K562 (cell line): ENCODE data around the gene DGKZ. TPM values are rescaled to one million over a fixed set of nuclear protein-coding genes. Genes with fewer than 3 reads are reported as not detected.

ENCODE experiments used
- EWSR1 ChIP-seq: fragments of 450-650 bp; IDR thresholded peaks from 2 replicates; pipeline ENCODE4 v1.6.1; 2018; ENCODE audit warnings: borderline replicate concordance, mild to moderate bottlenecking, low read depth, moderate library complexity; ENCODE audit not compliant: partially characterized antibody
- HDAC2 ChIP-seq: fragments of 450-650 bp; IDR thresholded peaks from 2 replicates; pipeline ENCODE4 v1.6.1; 2016; ENCODE audit warnings: mild to moderate bottlenecking
- KDM2B ChIP-seq: fragments of 250-450 bp; sonication (Bioruptor Pico); IDR thresholded peaks from 2 replicates; pipeline ENCODE4 v1.8.0; 2021; ENCODE audit warnings: mild to moderate bottlenecking, moderate library complexity
- KDM4B ChIP-seq, 2 experiments: fragments of 450-650 bp in 1 of 2; sonication (generic) in 1 of 2; IDR thresholded peaks; 2 replicates each; pipeline ENCODE4 v1.6.1; 2016 to 2017; ENCODE audit warnings: borderline replicate concordance in 2 of 2, antibody characterized with exemption in 1 of 2, low read depth in 1 of 2, mild to moderate bottlenecking in 1 of 2
- LEF1 ChIP-seq: fragments of 450-650 bp; IDR thresholded peaks from 2 replicates; pipeline ENCODE4 v1.6.1; 2016; ENCODE audit warnings: mild to moderate bottlenecking
- NFATC3 ChIP-seq: fragments of 450-650 bp; IDR thresholded peaks from 2 replicates; pipeline ENCODE4 v1.6.1; 2017; ENCODE audit warnings: mild to moderate bottlenecking
- NR3C1 ChIP-seq: sonication (generic); formaldehyde crosslinking; IDR thresholded peaks from 2 replicates; pipeline ENCODE4 v1.8.1; 2022; ENCODE audit warnings: missing genetic modification reagents
- PCBP2 ChIP-seq: fragments of 200-400 bp; formaldehyde crosslinking; IDR thresholded peaks from 2 replicates; pipeline ENCODE4 v1.6.1; 2018; ENCODE audit warnings: low read length, low read depth, mild to moderate bottlenecking, moderate library complexity; ENCODE audit not compliant: poor library complexity, severe bottlenecking
- PHF21A ChIP-seq: fragments of 450-650 bp; IDR thresholded peaks from 2 replicates; pipeline ENCODE4 v1.6.1; 2017; ENCODE audit warnings: low read depth, borderline replicate concordance
- RBBP5 ChIP-seq: fragments of 200-600 bp; sonication (generic); IDR thresholded peaks from 2 replicates; pipeline ENCODE4 v1.6.1; 2012; ENCODE audit warnings: borderline replicate concordance, mild to moderate bottlenecking, low read length, control low read depth, inconsistent platforms; ENCODE audit not compliant: insufficient read depth, poor library complexity, severe bottlenecking
- ZNF134 ChIP-seq: fragments of 250-450 bp; sonication (Bioruptor Pico); conservative IDR thresholded peaks from 2 replicates; pipeline ENCODE4 v1.4.0; 2020
- ZNF165 ChIP-seq: fragments of 250-450 bp; sonication (Bioruptor Pico); IDR thresholded peaks from 2 replicates; pipeline ENCODE4 v1.4.0; 2020; ENCODE audit warnings: borderline replicate concordance
- ZNF174 ChIP-seq: fragments of 250-450 bp; sonication (Bioruptor Pico); IDR thresholded peaks from 2 replicates; pipeline ENCODE4 v1.4.0; 2020; ENCODE audit warnings: mild to moderate bottlenecking
- ZNF274 ChIP-seq: IDR thresholded peaks from 2 replicates; pipeline ENCODE4 v1.6.1; 2011; ENCODE audit warnings: low read depth, mild to moderate bottlenecking, low read length, moderate library complexity, borderline replicate concordance
- polyA plus RNA-seq, 8 experiments: library from polyadenylated mRNA; depleted of rRNA in 4 of 8; stranded (reverse) in 5 of 8; unstranded in 3 of 8; fragments of >200 nt; fragmentation: Nextera tagmentation in 2 of 8; fragmentation: Illumina TruSeq in 1 of 8; extraction: Ambion mirVana in 2 of 8; extraction: Trizol in 1 of 8; gene quantifications; 2 replicates each; pipeline versions ENCODE4 v1.2.1 to v1.2.3, GENCODE V29; 2011 to 2014; ENCODE audit warnings: inconsistent platforms in 1 of 8, missing spikeins in 1 of 8
- total RNA-seq, 7 experiments: library from RNA; depleted of rRNA in 6 of 7; stranded (reverse); fragments of >200 nt in 6 of 7; fragmentation: Illumina TruSeq in 2 of 7; extraction: Trizol in 2 of 7; gene quantifications; 2 replicates each; pipeline versions ENCODE4 v1.2.1 to v1.2.3, GENCODE V29; 2011 to 2021; ENCODE audit warnings: low replicate concordance in 1 of 7
- TF ChIP-seq, protein P1 (sequence below): fragments of 150-350 bp; conservative IDR thresholded peaks from 2 replicates; pipeline ENCODE4 v1.6.1; 2014; ENCODE audit warnings: low read length
- TF ChIP-seq, protein P2 (sequence below), 2 experiments: fragments of 450-650 bp; IDR thresholded peaks; 2 replicates each; pipeline ENCODE4 v1.6.1; 2018; ENCODE audit warnings: mild to moderate bottlenecking in 2 of 2, low read depth in 1 of 2; ENCODE audit not compliant: partially characterized antibody in 2 of 2
- TF ChIP-seq, protein P3 (sequence below): sonication (generic); formaldehyde crosslinking; IDR thresholded peaks from 2 replicates; pipeline ENCODE4 v1.9.0; 2022; ENCODE audit warnings: mild to moderate bottlenecking, missing genetic modification reagents

The DGKZ gene
- total and polyA plus RNA-seq, 9 of the 15 experiments (the other 6 are each of a cell fraction or from before 2014, with no cell fraction given), result 0.51 to 100 (median 44.2) TPM

DNA sequence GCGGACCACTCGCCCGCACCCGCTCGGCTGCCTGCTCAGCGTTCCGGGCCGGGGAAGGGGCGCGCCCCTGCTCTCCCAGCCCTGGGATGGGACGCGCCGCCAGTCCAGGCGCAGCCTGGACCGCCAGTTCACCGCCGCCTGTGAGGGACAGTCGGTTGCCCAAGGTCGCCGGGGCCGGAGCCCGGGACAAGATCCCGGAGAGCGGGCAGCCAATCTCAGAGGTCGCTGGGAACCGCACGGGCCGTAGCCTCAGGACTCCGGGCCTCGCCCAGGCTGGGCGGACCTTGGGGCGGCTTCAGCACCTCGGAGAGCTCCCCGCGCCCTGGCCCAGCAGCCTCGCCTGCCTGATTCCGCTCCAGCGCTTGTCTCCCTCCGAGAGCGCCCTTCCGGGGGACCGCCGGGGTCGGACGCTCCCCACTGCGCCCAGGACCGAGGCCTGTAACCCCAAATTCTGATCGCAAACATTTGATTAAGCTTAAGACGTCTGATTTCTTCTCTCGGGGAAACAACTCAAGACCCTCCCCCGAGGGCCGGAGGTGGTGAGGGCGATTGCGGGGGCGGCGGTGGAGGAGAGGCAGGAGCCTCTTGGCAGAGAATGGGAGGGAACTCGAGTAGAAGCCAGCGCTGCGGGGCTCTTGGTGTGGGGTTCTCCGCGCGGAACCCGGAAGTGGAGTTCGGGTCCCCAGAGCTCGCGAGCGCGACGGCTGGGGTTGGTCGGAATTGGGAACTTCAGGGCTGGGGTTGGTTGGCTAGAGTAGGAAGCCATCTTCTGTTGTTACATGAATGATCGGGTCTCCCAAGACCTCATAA is 45.4 kb downstream of the DGKZ start (continued):
- TF ChIP-seq, protein P1, sequence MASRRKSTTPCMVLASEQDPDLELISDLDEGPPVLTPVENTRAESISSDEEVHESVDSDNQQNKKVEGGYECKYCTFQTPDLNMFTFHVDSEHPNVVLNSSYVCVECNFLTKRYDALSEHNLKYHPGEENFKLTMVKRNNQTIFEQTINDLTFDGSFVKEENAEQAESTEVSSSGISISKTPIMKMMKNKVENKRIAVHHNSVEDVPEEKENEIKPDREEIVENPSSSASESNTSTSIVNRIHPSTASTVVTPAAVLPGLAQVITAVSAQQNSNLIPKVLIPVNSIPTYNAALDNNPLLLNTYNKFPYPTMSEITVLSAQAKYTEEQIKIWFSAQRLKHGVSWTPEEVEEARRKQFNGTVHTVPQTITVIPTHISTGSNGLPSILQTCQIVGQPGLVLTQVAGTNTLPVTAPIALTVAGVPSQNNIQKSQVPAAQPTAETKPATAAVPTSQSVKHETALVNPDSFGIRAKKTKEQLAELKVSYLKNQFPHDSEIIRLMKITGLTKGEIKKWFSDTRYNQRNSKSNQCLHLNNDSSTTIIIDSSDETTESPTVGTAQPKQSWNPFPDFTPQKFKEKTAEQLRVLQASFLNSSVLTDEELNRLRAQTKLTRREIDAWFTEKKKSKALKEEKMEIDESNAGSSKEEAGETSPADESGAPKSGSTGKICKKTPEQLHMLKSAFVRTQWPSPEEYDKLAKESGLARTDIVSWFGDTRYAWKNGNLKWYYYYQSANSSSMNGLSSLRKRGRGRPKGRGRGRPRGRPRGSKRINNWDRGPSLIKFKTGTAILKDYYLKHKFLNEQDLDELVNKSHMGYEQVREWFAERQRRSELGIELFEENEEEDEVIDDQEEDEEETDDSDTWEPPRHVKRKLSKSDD, result no peak
- peak; percentile 98 for TF ChIP-seq NR3C1 (CRISPR knock-in tag)
- TF ChIP-seq, protein P2, sequence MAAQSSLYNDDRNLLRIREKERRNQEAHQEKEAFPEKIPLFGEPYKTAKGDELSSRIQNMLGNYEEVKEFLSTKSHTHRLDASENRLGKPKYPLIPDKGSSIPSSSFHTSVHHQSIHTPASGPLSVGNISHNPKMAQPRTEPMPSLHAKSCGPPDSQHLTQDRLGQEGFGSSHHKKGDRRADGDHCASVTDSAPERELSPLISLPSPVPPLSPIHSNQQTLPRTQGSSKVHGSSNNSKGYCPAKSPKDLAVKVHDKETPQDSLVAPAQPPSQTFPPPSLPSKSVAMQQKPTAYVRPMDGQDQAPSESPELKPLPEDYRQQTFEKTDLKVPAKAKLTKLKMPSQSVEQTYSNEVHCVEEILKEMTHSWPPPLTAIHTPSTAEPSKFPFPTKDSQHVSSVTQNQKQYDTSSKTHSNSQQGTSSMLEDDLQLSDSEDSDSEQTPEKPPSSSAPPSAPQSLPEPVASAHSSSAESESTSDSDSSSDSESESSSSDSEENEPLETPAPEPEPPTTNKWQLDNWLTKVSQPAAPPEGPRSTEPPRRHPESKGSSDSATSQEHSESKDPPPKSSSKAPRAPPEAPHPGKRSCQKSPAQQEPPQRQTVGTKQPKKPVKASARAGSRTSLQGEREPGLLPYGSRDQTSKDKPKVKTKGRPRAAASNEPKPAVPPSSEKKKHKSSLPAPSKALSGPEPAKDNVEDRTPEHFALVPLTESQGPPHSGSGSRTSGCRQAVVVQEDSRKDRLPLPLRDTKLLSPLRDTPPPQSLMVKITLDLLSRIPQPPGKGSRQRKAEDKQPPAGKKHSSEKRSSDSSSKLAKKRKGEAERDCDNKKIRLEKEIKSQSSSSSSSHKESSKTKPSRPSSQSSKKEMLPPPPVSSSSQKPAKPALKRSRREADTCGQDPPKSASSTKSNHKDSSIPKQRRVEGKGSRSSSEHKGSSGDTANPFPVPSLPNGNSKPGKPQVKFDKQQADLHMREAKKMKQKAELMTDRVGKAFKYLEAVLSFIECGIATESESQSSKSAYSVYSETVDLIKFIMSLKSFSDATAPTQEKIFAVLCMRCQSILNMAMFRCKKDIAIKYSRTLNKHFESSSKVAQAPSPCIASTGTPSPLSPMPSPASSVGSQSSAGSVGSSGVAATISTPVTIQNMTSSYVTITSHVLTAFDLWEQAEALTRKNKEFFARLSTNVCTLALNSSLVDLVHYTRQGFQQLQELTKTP (IDR thresholded peaks at IDR 0.05; ENCODE audit: low read depth in 1 of 2, partially characterized antibody in 2 of 2), result peak in 1 of 2 experiments; percentile 92
- no peak for TF ChIP-seq ZNF274
- no peak for TF ChIP-seq RBBP5
- TF ChIP-seq HDAC2, result peak; percentile 87
- TF ChIP-seq ZNF165 (CRISPR knock-in tag), result no peak
- TF ChIP-seq KDM4B (IDR thresholded peaks at IDR 0.05; ENCODE audit: borderline replicate concordance in 2 of 2, low read depth in 1 of 2), result 0 out of 4 replicates have a peak, but pooled peaks of 1 of the 2 experiments have one; percentile 79
- TF ChIP-seq, protein P3, sequence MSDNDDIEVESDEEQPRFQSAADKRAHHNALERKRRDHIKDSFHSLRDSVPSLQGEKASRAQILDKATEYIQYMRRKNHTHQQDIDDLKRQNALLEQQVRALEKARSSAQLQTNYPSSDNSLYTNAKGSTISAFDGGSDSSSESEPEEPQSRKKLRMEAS (CRISPR knock-in tag), result peak; percentile 79
- no peak; the same call in 1 of the 2 replicates for TF ChIP-seq ZNF134 (CRISPR knock-in tag)
- peak; percentile 61; the same call in 1 of the 2 replicates for TF ChIP-seq PHF21A
- TF ChIP-seq ZNF174, result no peak
- no peak for TF ChIP-seq PCBP2
- peak; percentile 72; the same call in 1 of the 2 replicates for TF ChIP-seq KDM2B (CRISPR knock-in tag)
- TF ChIP-seq EWSR1, result no peak
- TF ChIP-seq LEF1, result no peak
- TF ChIP-seq NFATC3, result no peak
